IPS DF 6.9 (cell line): ENCODE data around the gene PGLYRP3.

Source experiments
- DNase-seq: peaks from one replicate; pipeline ENCODE4 v3.0.0-alpha.2; 2013; ENCODE audit warnings: low read depth, low spot score
- H3K27ac ChIP-seq: one replicate; pipeline ENCODE4 v1.5.1; 2013; ENCODE audit warnings: low read length, control low read depth
- H3K27me3 ChIP-seq: 2 replicates; pipeline ENCODE4 v1.6.1; 2013; ENCODE audit warnings: mild to moderate bottlenecking, low read length; ENCODE audit not compliant: control insufficient read depth, insufficient read depth
- H3K36me3 ChIP-seq: 2 replicates; pipeline ENCODE4 v1.6.1; 2013; ENCODE audit warnings: low read length; ENCODE audit not compliant: control insufficient read depth, insufficient read depth
- H3K4me1 ChIP-seq: 2 replicates; pipeline ENCODE4 v1.6.1; 2013; ENCODE audit warnings: low read length; ENCODE audit not compliant: control insufficient read depth, insufficient read depth
- H3K4me3 ChIP-seq: 2 replicates; pipeline ENCODE4 v1.5.1; 2013; ENCODE audit warnings: mild to moderate bottlenecking, low read length
- H3K9me3 ChIP-seq: 2 replicates; pipeline ENCODE4 v1.6.1; 2013; ENCODE audit warnings: low read length, inconsistent platforms; ENCODE audit not compliant: control insufficient read depth, insufficient read depth
- WGBS: extraction: QIAGEN DNeasy Blood & Tissue Kit; methylation state at CpG from one replicate; pipeline ENCODE4 v1.1.7; 2013; ENCODE audit warnings: mixed read lengths, missing lambda C conversion rate; ENCODE audit not compliant: insufficient read length, insufficient coverage; 5-methylcytosine and 5-hydroxymethylcytosine counted together

PGLYRP3 gene

DNA sequence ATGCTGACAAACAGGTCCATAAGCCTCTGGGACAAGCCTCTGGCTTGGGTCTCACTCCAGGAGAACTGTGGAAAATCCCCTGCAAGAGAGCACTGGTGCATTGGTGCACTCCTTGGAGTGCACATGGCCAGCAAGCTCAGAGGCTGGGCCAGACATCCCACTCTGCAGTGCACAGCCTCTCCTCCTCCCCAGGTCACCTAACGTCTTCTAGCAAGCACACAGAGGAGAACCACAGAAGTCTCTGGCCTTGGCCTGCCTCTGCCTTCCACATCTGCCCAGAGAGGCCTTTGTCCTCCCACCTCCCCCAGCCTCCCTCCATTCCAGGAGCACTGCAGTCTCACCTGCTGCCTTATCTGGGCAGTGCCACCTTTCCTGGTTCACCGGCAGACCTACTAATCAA is 4.2 kb downstream of the PGLYRP3 start:
- no CpG with 5 or more reads among the region's 2 CpGs for WGBS
- Histone ChIP-seq H3K4me3 (no peak overlapping the region), H3K27me3 (no peaks in the 10 kb centered on the region), H3K4me1 (peaks cover 1% of the 10 kb centered on the region; the same call in 1 of the 2 replicates), H3K9me3 (no peaks in the 10 kb centered on the region), H3K27ac (no peak overlapping the region), H3K36me3 (no peaks in the 10 kb centered on the region)
- DNase-seq, result no peak

GRCh38 chr1:153307221-153307600 is 5.5 kb downstream of the PGLYRP3 start:
- Histone ChIP-seq H3K9me3 (no peaks in the 10 kb centered on the region), H3K4me3 (no peak overlapping the region), H3K36me3 (no peaks in the 10 kb centered on the region), H3K27me3 (no peaks in the 10 kb centered on the region), H3K27ac (no peak overlapping the region), H3K4me1 (peaks cover 1% of the 10 kb centered on the region; the same call in 1 of the 2 replicates)
- no CpG with 5 or more reads among the region's 10 CpGs for WGBS
- DNase-seq, result no peak

DNA sequence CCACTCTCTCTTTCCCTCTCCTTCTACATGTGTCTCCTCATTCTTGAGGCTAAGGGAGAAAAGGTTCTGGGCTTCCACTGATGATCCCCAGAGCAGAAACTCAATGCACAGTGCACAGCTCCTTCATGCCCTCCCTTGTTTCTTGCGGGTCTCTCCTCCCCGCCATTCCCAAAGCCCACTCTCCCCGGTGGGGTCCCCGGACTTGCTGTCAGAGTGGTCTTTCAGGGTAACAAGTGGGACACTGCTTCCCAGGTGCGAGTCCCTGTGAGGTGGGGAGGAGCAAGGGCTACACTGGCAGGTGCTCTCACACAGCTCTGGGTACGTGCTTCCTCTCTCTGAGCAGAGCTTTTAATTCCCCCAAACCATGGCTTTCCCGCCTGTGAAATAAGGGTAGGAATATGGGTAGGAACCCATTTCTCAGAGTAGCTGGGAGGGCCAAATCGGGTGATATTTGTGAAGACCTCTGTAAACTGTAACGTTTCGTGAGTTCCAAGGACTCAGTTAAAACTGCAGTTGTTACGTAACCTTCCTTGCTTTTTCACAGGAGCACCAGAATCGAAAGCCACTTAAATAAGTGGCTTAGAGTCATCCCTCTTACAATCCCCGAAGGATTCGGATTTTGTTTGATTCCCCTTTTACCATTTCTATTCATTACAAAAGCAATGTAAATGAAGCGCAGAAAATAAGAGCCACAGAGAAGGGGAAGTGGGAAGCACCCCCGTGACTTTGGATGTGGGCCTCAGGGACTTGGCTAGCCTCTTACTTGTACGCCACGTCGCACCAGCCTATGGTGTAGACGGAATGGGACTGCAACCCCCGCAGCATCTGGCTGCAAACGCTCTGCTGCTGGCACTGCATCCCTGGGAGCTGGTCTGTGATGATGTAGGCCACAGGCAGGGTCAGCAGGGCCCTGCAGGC is 6.2 kb downstream of the PGLYRP3 start:
- H3K27me3 ChIP-seq, result no peaks in the 10 kb centered on the region
- no CpG with 5 or more reads among the region's 22 CpGs for WGBS
- DNase-seq, result no peak

GRCh38 chr1:153305682-153306081 is 7.1 kb downstream of the PGLYRP3 start:
- Histone ChIP-seq H3K36me3 (no peaks in the 10 kb centered on the region), H3K9me3 (no peaks in the 10 kb centered on the region), H3K27me3 (no peaks in the 10 kb centered on the region), H3K4me3 (no peak overlapping the region), H3K27ac (no peak overlapping the region), H3K4me1 (peaks cover 1% of the 10 kb centered on the region; the same call in 1 of the 2 replicates)
- no CpG with 5 or more reads among the region's 6 CpGs for WGBS
- no peak for DNase-seq

More for the DNA sequence above, 6.2 kb downstream of the PGLYRP3 start:
- Histone ChIP-seq H3K4me1 (peaks cover 1% of the 10 kb centered on the region; the same call in 1 of the 2 replicates), H3K27ac (no peak overlapping the region), H3K36me3 (no peaks in the 10 kb centered on the region), H3K9me3 (no peaks in the 10 kb centered on the region), H3K4me3 (no peak overlapping the region; the same call in 1 of the 2 replicates)

GRCh38 chr1:153302308-153302707 is 10.4 kb downstream of the PGLYRP3 start:
- H3K4me3 ChIP-seq, result no peak overlapping the region
- no CpG with 5 or more reads among the region's 5 CpGs for WGBS
- H3K4me1 ChIP-seq, result peaks cover 1% of the 10 kb centered on the region; the same call in 1 of the 2 replicates
- no peaks in the 10 kb centered on the region for H3K36me3 ChIP-seq
- H3K9me3 ChIP-seq, result no peaks in the 10 kb centered on the region
- no peak overlapping the region for H3K27ac ChIP-seq
- no peak for DNase-seq
- H3K27me3 ChIP-seq, result no peaks in the 10 kb centered on the region

- no peaks in the 10 kb centered on the region for H3K9me3 ChIP-seq
- H3K27ac ChIP-seq, result no peak overlapping the region
- H3K36me3 ChIP-seq, result no peaks in the 10 kb centered on the region
- no peaks in the 10 kb centered on the region for H3K27me3 ChIP-seq
- no peak overlapping the region for H3K4me3 ChIP-seq
- DNase-seq, result no peak
- H3K4me1 ChIP-seq, result peaks cover 1% of the 10 kb centered on the region; the same call in 1 of the 2 replicates
- WGBS, result no CpG with 5 or more reads among the region's 9 CpGs
These were observed 18.9 kb downstream of the PGLYRP3 start for GRCh38 chr1:153293851-153294250.

DNA sequence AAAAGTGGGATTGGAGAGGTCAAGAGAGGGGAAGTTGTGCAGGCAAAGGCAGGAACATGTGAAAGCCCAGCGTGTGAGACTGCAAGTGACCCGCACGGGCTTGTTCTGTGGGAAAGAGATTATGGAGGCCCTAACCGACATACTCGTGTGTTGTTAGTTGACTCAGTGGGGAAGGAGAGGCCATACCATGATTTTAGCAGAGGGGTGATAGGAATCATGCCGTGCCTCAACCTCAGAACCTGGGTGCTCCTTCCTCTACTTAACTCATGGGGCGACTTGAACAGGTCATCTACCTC is 19.3 kb downstream of the PGLYRP3 start:
- Histone ChIP-seq H3K27me3 (no peaks in the 10 kb centered on the region), H3K36me3 (no peaks in the 10 kb centered on the region), H3K9me3 (no peaks in the 10 kb centered on the region), H3K27ac (no peak overlapping the region), H3K4me1 (peaks cover 1% of the 10 kb centered on the region), H3K4me3 (no peak overlapping the region)
- no CpG with 5 or more reads among the region's 7 CpGs for WGBS
- no peak for DNase-seq

GRCh38 chr1:153292740-153293479 is 19.8 kb downstream of the PGLYRP3 start:
- Histone ChIP-seq H3K4me1 (peaks cover 1% of the 10 kb centered on the region), H3K4me3 (no peak overlapping the region), H3K27me3 (no peaks in the 10 kb centered on the region), H3K9me3 (no peaks in the 10 kb centered on the region), H3K27ac (no peak overlapping the region), H3K36me3 (no peaks in the 10 kb centered on the region)
- no peak for DNase-seq
- no CpG with 5 or more reads among the region's 25 CpGs for WGBS

GRCh38 chr1:153292185-153292584 is 20.6 kb downstream of the PGLYRP3 start:
- WGBS, result no CpG with 5 or more reads among the region's 8 CpGs
- Histone ChIP-seq H3K9me3 (no peaks in the 10 kb centered on the region), H3K27ac (no peak overlapping the region), H3K4me1 (peaks cover 1% of the 10 kb centered on the region), H3K4me3 (no peak overlapping the region), H3K36me3 (no peaks in the 10 kb centered on the region), H3K27me3 (no peaks in the 10 kb centered on the region)
- DNase-seq, result no peak

GRCh38 chr1:153291514-153291913 is 21.2 kb downstream of the PGLYRP3 start:
- WGBS, result no CpG with 5 or more reads among the region's 5 CpGs
- Histone ChIP-seq H3K27me3 (no peaks in the 10 kb centered on the region), H3K27ac (no peak overlapping the region)

More at GRCh38 chr1:153291514-153291913, 21.2 kb downstream of the PGLYRP3 start:
- no peaks in the 10 kb centered on the region for H3K9me3 ChIP-seq
- H3K4me1 ChIP-seq, result peaks cover 1% of the 10 kb centered on the region
- no peak for DNase-seq
- no peak overlapping the region for H3K4me3 ChIP-seq
- H3K36me3 ChIP-seq, result no peaks in the 10 kb centered on the region
